GM12878 (cell line): ENCODE data around the gene SMG9. TPM values are rescaled to one million over a fixed set of nuclear protein-coding genes. Genes with fewer than 3 reads are reported as not detected.
"Not testable (repeated sequence)": the region's sequence is repeated elsewhere in the genome, so short reads cannot be mapped to it uniquely, and the experiment has no call there.

Experiments
- ATAC-seq: fragments of 200-7000 bp; cut with Tn5 transposase; 3 replicates; pipeline ENCODE4 v1.9.1; 2020; ENCODE audit warnings: mild to moderate bottlenecking, moderate library complexity
- BruUV-seq: library from RNA; stranded (reverse); fragments of 400-500 nt; replicated peaks from 2 replicates; lab custom pipeline; 2021; lab: Mats Ljungman, UMichigan
- CTCF ChIA-PET: fragments of 300-600 bp; sonication (Branson Sonifier 250); formaldehyde crosslinking; extraction: SDS; loops from one replicate; lab custom pipeline; 2021; ENCODE audit warnings: inconsistent platforms; lab: Yijun Ruan, JAX
- POLR2A ChIA-PET: fragments of 350-600 bp; formaldehyde crosslinking; extraction: SDS; loops from one replicate; lab custom pipeline; 2021; ENCODE audit warnings: inconsistent platforms; lab: Charles Lee
- RAD21 ChIA-PET: fragments of 300-600 bp; sonication (Branson Sonifier 250); formaldehyde crosslinking; loops from one replicate; lab custom pipeline; 2023; ENCODE audit warnings: antibody characterized with exemption; ENCODE audit not compliant: unreplicated experiment; lab: Charles Lee
- SMC1A ChIA-PET: fragments of 300-600 bp; sonication (Branson Sonifier 250); formaldehyde crosslinking; loops from one replicate; lab custom pipeline; 2023; ENCODE audit not compliant: unreplicated experiment, uncharacterized antibody; lab: Charles Lee
- DNase-seq: peaks from one replicate; pipeline ENCODE4 v3.0.0-alpha.2; 2011; ENCODE audit warnings: low read depth, low spot score
- FAIRE-seq: peaks from 3 replicates; lab custom pipeline; 2011; peaks lifted over from hg19 to GRCh38; lab: Jason Lieb, UNC
- H2AFZ ChIP-seq: 2 replicates; pipeline ENCODE4 v1.6.0; 2011; ENCODE audit warnings: low read depth, low read length, control low read depth; ENCODE audit not compliant: control insufficient read depth
- H3K27ac ChIP-seq: 2 replicates; pipeline ENCODE4 v1.5.1; 2011; ENCODE audit warnings: control low read depth; ENCODE audit not compliant: control insufficient read depth, insufficient read depth
- H3K27me3 ChIP-seq, 2 experiments: replicated peaks in 1 of 2; 2 replicates each; pipeline versions ENCODE4 v1.6.0 to v1.6.1; 2011; ENCODE audit warnings: low read length in 1 of 2; ENCODE audit not compliant: control insufficient read depth in 2 of 2, insufficient read depth in 2 of 2
- H3K36me3 ChIP-seq, 2 experiments: 2 replicates each; pipeline ENCODE4 v1.5.1; 2011; ENCODE audit warnings: low read length in 1 of 2; ENCODE audit not compliant: control insufficient read depth in 2 of 2, insufficient read depth in 2 of 2
- H3K4me1 ChIP-seq: 2 replicates; pipeline ENCODE4 v1.6.1; 2011; ENCODE audit warnings: mild to moderate bottlenecking, low read length, moderate library complexity, mixed read lengths; ENCODE audit not compliant: control insufficient read depth, insufficient read depth
- H3K4me2 ChIP-seq: 2 replicates; pipeline ENCODE4 v1.6.0; 2011; ENCODE audit warnings: control low read depth; ENCODE audit not compliant: control insufficient read depth, insufficient read depth
- H3K4me3 ChIP-seq: fragments of 200-600 bp; sonication (generic); 2 replicates; pipeline ENCODE4 v1.5.1; 2016
- H3K79me2 ChIP-seq: 2 replicates; pipeline ENCODE4 v1.6.0; 2011; ENCODE audit warnings: low read length; ENCODE audit not compliant: control insufficient read depth, insufficient read depth
- H3K9ac ChIP-seq: 2 replicates; pipeline ENCODE4 v1.8.0; 2011; ENCODE audit warnings: low read length, control low read depth, mixed read lengths; ENCODE audit not compliant: control insufficient read depth, insufficient read depth
- H3K9me3 ChIP-seq: replicated peaks from 3 replicates; pipeline ENCODE4 v1.5.1; 2011; ENCODE audit warnings: mild to moderate bottlenecking, low read length; ENCODE audit not compliant: control insufficient read depth, insufficient read depth
- H4K20me1 ChIP-seq: 2 replicates; pipeline ENCODE4 v1.6.0; 2011; ENCODE audit not compliant: control insufficient read depth, insufficient read depth
- ASH2L ChIP-seq: fragments of 300-600, 200-600 bp; sonication (generic); IDR thresholded peaks from 2 replicates; pipeline ENCODE4 v1.6.1; 2017; ENCODE audit warnings: low read depth, mild to moderate bottlenecking, borderline replicate concordance
- CHD4 ChIP-seq: fragments of 200-600 bp; sonication (generic); IDR thresholded peaks from 2 replicates; pipeline ENCODE4 v1.6.1; 2016; ENCODE audit warnings: mild to moderate bottlenecking
- HDGF ChIP-seq: fragments of 450-650 bp; IDR thresholded peaks from 2 replicates; pipeline ENCODE4 v1.6.1; 2016; ENCODE audit warnings: antibody characterized with exemption
- LARP7 ChIP-seq: fragments of 450-650 bp; IDR thresholded peaks from 2 replicates; pipeline ENCODE4 v1.6.1; 2017; ENCODE audit warnings: mild to moderate bottlenecking
- WGBS: methylation state at CpG from one replicate; pipeline ENCODE4 v1.1.6; 2016; ENCODE audit warnings: low lambda C conversion rate; ENCODE audit not compliant: insufficient replicate concordance, insufficient coverage; ENCODE audit errors: missing lambda C conversion rate; 5-methylcytosine and 5-hydroxymethylcytosine counted together
- in situ Hi-C: fragments of 300-500 bp; cut with MboI; formaldehyde crosslinking; loops from 9 replicates; pipeline ENCODE4 v1.14.3; 2018; ENCODE audit warnings: mixed read lengths
- intact Hi-C: fragments of 100-400 bp; cut with micrococcal nuclease; formaldehyde crosslinking; loops from one replicate; pipeline ENCODE4 v1.14.2; 2022; ENCODE audit not compliant: unreplicated experiment
- polyA plus RNA-seq, 11 experiments: library from polyadenylated mRNA; depleted of rRNA in 4 of 11; unstranded in 6 of 11; stranded (reverse) in 5 of 11; fragments of >200 nt; fragmentation: Nextera tagmentation in 4 of 11; fragmentation: Illumina TruSeq in 1 of 11; extraction: Ambion mirVana in 4 of 11; extraction: Trizol in 1 of 11; gene quantifications; 1 replicate in 1 of 11; 2 replicates in 10 of 11; pipeline versions ENCODE4 v1.2.1 to v1.2.3, GENCODE V29; 2011 to 2016; ENCODE audit warnings: inconsistent platforms in 2 of 11, missing spikeins in 2 of 11, low read depth in 1 of 11
- total RNA-seq, 4 experiments: library from RNA; depleted of rRNA in 3 of 4; stranded (reverse); fragments of >200 nt in 3 of 4; fragmentation: Illumina TruSeq in 1 of 4; extraction: Trizol in 1 of 4; gene quantifications; 2 replicates each; pipeline versions ENCODE4 v1.2.1 to v1.2.3, GENCODE V29; 2013 to 2021

SMG9 gene
- total and polyA plus RNA-seq, 10 of the 15 experiments (the other 5 are each of a cell fraction or from before 2014, with no cell fraction given): 0.69 to 52.2 (median 28.1) TPM

DNA sequence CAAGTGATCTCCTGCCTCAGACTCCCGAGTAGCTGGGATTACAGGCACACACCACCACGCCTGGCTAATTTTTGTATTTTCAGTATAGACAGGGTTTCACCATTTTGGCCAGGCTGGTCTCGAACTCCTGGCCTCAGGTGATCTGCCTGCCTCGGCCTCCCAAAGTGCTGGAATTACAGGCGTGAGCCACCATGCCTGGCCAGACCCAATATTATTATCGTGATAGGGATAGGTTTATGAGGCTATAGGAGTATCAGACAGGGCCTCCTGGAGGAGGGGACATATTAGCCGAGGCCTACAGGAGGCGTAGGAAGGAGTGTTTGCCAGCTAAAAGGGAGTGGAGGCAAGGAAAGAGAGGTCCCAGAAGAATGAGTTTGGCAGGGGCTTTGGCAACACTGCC is 9.9 kb upstream of the SMG9 start:
- H3K4me2 ChIP-seq: peak overlapping the region; percentile 48
- ChIA-PET CTCF (interaction anchor here (1.2 to 20.8 kb wide), 6 partner anchors 10 to 96 kb away, joined by 4 to 324 read pairs (median 79); partner anchors contain the start of genes KCNN4, PLAUR and SMG9), POLR2A (interaction anchor here (1.0 to 18.9 kb wide), 6 partner anchors 14 to 167 kb away, joined by 3 to 389 read pairs (median 6); partner anchors contain the start of genes KCNN4 and SMG9), RAD21 (interaction anchor here (0.7 to 8.3 kb wide), 8 partner anchors 10 to 96 kb away, joined by 3 to 167 read pairs (median 38); partner anchors contain the start of genes KCNN4, PLAUR and SMG9), SMC1A (interaction anchor here (1.0 to 20.1 kb wide), 8 partner anchors 12 to 39 kb away, joined by 3 to 325 read pairs (median 4); partner anchors contain the start of genes KCNN4 and SMG9)
- not testable (repeated sequence) for ATAC-seq, H3K79me2 ChIP-seq, H4K20me1 ChIP-seq, DNase-seq, H2AFZ ChIP-seq, BruUV-seq, H3K9me3 ChIP-seq, H3K27me3 ChIP-seq
- H3K36me3 ChIP-seq: peaks cover 24 to 25% of the 10 kb centered on the region in 2 experiments
- intact Hi-C loops (loop anchor here (1.0 to 2.0 kb wide), 3 partner anchors 10 to 16 kb away; partner anchors contain the start of gene SMG9), in situ Hi-C loops (loop anchor here (25.0 kb wide), 2 partner anchors 1698 to 1827 kb away; partner anchors contain the start of genes ERFL and FOSB)
- H3K27ac ChIP-seq: peak overlapping the region; percentile 100
- FAIRE-seq: peak; percentile 18
- WGBS: 3% methylated on average over 8 of the region's 8 CpGs
- peak overlapping the region; percentile 62 for H3K9ac ChIP-seq
- peak overlapping the region; percentile 14; the same call in 1 of the 2 replicates for H3K4me3 ChIP-seq
- peaks cover 59% of the 10 kb centered on the region for H3K4me1 ChIP-seq
- TF ChIP-seq LARP7: 0 out of 2 replicates have a peak, but pooled peaks have one; percentile 16
- 0 out of 2 replicates have a peak, but pooled peaks have one; percentile 40 for TF ChIP-seq ASH2L
- TF ChIP-seq CHD4: peak; percentile 98
- peak; percentile 27; the same call in 1 of the 2 replicates for TF ChIP-seq HDGF
